GM21825 (cell line): ENCODE measurements around the gene SEBOX.
"Not testable (repeated sequence)": the region's sequence is repeated elsewhere in the genome, so short reads cannot be mapped to it uniquely, and the experiment has no call there.

Experiments used
- ATAC-seq: cut with Tn5 transposase; IDR thresholded peaks from one replicate; pipeline ENCODE4 v1.9.1; 2021; ENCODE audit warnings: mild to moderate bottlenecking, moderate library complexity; ENCODE audit not compliant: unreplicated experiment

The SEBOX gene

GRCh38 chr17:28342313-28342712 lies 22.7 kb downstream of the SEBOX start:
- no peak for ATAC-seq

GRCh38 chr17:28341516-28341915 lies 23.5 kb downstream of the SEBOX start:
- no peak for ATAC-seq

GRCh38 chr17:28340374-28340773 lies 24.6 kb downstream of the SEBOX start:
- ATAC-seq = no peak

- ATAC-seq = no peak
Measured at GRCh38 chr17:28339431-28339830, 25.6 kb downstream of the SEBOX start.

GRCh38 chr17:28338769-28339212 lies 26.2 kb downstream of the SEBOX start:
- ATAC-seq = not testable (repeated sequence)

GRCh38 chr17:28338056-28338768 lies 26.8 kb downstream of the SEBOX start:
- no peak for ATAC-seq

GRCh38 chr17:28335959-28336871 lies 28.8 kb downstream of the SEBOX start:
- no peak for ATAC-seq

- peak; percentile 94 for ATAC-seq
Measured at GRCh38 chr17:28335201-28335958, 29.6 kb downstream of the SEBOX start, which contains the start of the genes IFT20 and TNFAIP1. TSS of gene IFT20 (minus strand) at chr17:28335472. CDS start at chr17:28331985, 3,487 bp downstream. TSS of gene TNFAIP1 (plus strand) at chr17:28335761. CDS start at chr17:28339522, 3,761 bp downstream.

GRCh38 chr17:28334666-28335200 lies 30.3 kb downstream of the SEBOX start:
- peak; percentile 2 for ATAC-seq

GRCh38 chr17:28334171-28334570 lies 30.8 kb downstream of the SEBOX start:
- no peak for ATAC-seq

GRCh38 chr17:28333083-28333746 lies 31.8 kb downstream of the SEBOX start:
- no peak for ATAC-seq

- ATAC-seq = no peak
Measured at GRCh38 chr17:28331891-28332420, 33.0 kb downstream of the SEBOX start.

GRCh38 chr17:28330671-28331070 lies 34.3 kb downstream of the SEBOX start:
- no peak for ATAC-seq

- no peak for ATAC-seq
Measured at GRCh38 chr17:28328325-28328724, 36.7 kb downstream of the SEBOX start.

- no peak for ATAC-seq
Measured at GRCh38 chr17:28327709-28328108, 37.3 kb downstream of the SEBOX start.

- ATAC-seq = no peak
Measured at GRCh38 chr17:28327031-28327607, 37.9 kb downstream of the SEBOX start.

- no peak for ATAC-seq
Measured at GRCh38 chr17:28326114-28326513, 38.9 kb downstream of the SEBOX start.

GRCh38 chr17:28325211-28325610 lies 39.8 kb downstream of the SEBOX start:
- ATAC-seq = no peak

- ATAC-seq = no peak
Measured at GRCh38 chr17:28324781-28325180, 40.2 kb downstream of the SEBOX start.
